Left renal pelvis (tissue), 4 donors: ENCODE measurements around the gene MAP7D1. TPM values are rescaled to one million over a fixed set of nuclear protein-coding genes. Genes with fewer than 3 reads are reported as not detected.
A peak's percentile ranks its signal among the peaks of the same experiment; 100 is the strongest.

Source experiments
- DNase-seq, 4 donors: peaks; one replicate each; pipeline ENCODE4 v3.0.0-alpha.2; 2013; ENCODE audit warnings: low read depth in 4 of 4, low spot score in 3 of 4
- polyA plus RNA-seq, 4 donors: library from polyadenylated mRNA; unstranded; fragments of 120-200 nt; gene quantifications; one replicate each; pipeline ENCODE4 v1.2.1, GENCODE V29; 2013; ENCODE audit not compliant: insufficient read length in 4 of 4

Gene MAP7D1
- polyA plus RNA-seq = 10 to 100 TPM; 57.1 to 83.7 (median 63.3) TPM

DNA sequence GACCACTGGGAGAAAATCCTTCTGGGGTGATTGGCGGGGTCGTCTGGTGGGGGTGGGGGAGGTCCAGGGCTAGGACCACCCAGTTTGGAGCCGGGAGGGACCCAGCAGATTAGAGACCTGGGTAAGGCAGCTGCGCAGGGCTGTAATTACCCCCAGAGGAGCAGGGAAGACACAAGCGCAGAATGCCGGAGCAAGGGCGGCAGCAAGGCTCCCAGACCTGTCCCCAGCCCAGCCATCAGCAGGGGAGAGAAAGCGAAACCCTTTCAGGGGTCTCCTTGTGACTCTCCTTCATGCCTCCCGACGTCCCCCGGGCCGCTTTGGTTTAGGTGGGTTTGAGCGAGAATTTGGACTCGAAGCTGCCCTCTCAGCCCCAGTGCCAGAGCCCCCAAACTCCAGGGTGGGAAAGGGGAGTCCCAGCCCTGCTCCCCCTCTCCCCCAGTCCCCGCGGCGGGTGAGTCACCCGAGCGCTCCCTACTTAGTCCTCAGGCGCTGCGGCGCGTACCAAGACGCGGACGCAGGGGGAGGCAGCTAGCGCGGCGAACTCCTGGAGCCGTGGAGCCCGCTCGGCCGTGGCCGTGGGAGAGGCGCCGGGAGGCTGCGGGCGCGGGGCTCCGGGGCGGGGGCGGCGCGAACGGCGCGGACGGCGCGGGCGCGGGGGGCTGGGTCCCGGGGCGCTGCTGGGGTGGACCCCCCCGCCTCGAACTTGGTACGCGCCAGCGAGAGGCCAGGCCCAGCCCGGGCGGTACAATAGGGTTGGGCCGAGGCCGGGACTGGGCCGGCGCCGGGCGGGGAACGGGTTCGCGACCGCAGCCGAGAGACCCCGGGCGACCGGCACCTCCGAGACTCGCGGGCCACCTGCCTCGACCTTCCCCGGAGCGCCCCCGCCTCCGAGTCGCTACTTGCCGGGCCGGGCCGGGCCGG lies at the start of gene MAP7D1:
TSS of gene MAP7D1 (plus strand) at position 753 of the 921 bp plus-strand sequence. CDS start 258 bp downstream, outside the sequence.
- DNase-seq = peak in 2 of 4 donors; percentile 60 to 62

DNA sequence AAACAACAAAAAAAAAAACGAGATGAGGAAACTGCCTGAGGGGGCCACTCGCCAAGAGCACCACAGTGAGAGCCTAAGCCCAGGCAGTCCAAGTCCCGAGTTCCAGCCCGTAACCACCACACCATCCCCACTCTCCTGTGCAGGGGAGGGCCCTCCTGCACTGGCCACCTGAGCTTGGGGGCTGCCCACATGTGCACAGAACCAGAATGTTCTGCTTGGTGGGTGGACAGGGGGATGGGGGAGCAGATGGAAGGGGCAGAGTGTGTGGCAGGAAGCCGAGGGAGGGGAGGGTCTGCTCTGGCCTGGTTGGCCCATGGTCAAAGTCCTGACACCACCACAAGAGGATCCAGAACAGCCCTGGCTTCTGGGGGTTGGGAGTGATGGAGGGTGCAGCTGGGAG lies 49.7 kb upstream of the MAP7D1 start:
- no peak for DNase-seq

GRCh38 chr1:36107394-36107793 lies 48.6 kb upstream of the MAP7D1 start:
- no peak for DNase-seq

DNA sequence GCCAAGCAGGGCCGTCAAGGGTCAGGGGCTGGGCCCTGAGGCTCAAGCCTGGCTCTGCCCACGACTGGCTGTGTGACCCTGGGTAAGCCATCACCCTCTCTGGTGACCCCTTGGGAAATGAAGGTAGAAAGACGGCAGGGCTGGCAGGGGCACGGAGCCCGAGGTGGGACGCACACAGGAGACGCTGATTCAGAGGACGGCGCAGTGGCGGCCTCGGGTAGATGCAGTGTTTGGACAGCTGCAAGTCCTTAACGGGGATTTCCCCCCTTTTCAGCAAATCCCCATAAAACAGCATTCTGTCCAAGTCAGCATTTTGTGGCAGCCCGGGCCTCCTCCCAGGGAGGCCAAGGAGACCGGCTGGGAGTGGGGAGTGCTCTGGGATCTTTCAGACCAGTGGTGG lies 47.6 kb upstream of the MAP7D1 start:
- no peak for DNase-seq

- no peak for DNase-seq
These were observed 46.8 kb upstream of the MAP7D1 start for GRCh38 chr1:36109041-36109679.

GRCh38 chr1:36111151-36111550 lies 44.8 kb upstream of the MAP7D1 start:
- DNase-seq = no peak

- DNase-seq = no peak
These were observed 43.1 kb upstream of the MAP7D1 start for GRCh38 chr1:36112823-36113222.

GRCh38 chr1:36114371-36114770 lies 41.6 kb upstream of the MAP7D1 start:
- no peak for DNase-seq

GRCh38 chr1:36115200-36115669 lies 40.7 kb upstream of the MAP7D1 start:
- DNase-seq = no peak

DNA sequence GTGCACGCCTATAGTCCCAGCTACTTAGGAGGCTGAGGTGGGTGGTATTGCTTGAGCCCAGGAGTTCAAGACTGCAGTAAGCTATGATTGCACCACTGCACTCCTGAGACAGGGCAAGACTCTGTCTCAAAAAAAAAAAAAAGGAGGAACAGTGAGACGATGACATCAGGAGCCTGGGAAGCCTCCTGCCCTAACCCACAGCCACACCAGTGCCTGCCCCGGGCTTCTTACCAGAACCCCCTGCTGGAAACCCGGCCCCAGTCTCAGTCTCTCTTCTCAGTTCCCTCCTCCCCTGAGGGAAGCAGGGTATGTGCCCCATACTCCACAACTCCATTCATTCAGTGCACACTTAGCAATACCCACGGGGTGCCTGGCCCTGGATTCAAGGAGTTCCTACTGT lies 40.0 kb upstream of the MAP7D1 start:
- DNase-seq = no peak

- no peak for DNase-seq
These were observed 39.1 kb upstream of the MAP7D1 start for GRCh38 chr1:36116901-36117300.

- DNase-seq = no peak
These were observed 37.3 kb upstream of the MAP7D1 start for GRCh38 chr1:36118447-36119204.

DNA sequence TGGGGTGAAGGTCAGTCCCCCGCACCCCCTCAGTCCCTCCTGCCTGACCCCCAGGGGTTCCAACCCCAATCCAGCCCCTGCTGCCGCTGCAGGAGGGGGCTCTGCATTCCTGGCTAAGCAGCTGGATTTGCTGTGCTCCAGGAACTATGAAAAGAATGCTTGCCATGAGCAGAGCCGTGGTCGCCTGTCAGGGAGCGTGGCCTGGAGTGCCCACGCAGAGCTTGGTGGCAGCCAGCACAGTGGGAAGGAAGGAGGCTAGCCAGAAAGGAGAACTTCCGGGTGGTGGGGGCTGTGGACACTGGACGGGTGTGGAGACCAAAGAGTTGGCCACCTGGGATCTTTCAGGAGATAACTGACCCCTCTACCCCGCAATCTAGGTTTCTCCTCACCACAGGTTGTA lies 36.5 kb upstream of the MAP7D1 start:
- DNase-seq = no peak

- no peak for DNase-seq
These were observed 33.6 kb upstream of the MAP7D1 start for GRCh38 chr1:36122062-36123030.

DNA sequence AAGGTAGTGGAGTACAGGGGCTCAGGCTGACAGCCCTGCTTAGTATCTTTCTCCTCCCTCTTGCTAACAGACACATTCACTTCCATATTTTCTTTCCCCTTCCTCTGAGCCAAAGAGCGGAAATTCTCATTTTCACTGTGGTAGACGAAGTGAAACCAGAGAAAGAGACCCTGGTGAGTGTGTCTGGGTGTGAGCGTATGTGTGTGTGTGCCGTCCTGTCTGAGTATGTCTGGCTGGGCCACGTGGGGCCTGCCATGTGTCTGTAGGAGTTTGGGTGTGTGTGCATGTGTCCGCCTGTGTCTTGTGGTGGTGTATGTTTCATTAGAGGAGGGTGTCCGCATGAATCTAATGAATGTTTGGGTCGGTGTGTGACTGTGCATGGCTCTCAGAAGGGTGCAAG lies 32.6 kb upstream of the MAP7D1 start:
- DNase-seq = no peak

- DNase-seq = no peak
These were observed 31.4 kb upstream of the MAP7D1 start for GRCh38 chr1:36124404-36125128.

DNA sequence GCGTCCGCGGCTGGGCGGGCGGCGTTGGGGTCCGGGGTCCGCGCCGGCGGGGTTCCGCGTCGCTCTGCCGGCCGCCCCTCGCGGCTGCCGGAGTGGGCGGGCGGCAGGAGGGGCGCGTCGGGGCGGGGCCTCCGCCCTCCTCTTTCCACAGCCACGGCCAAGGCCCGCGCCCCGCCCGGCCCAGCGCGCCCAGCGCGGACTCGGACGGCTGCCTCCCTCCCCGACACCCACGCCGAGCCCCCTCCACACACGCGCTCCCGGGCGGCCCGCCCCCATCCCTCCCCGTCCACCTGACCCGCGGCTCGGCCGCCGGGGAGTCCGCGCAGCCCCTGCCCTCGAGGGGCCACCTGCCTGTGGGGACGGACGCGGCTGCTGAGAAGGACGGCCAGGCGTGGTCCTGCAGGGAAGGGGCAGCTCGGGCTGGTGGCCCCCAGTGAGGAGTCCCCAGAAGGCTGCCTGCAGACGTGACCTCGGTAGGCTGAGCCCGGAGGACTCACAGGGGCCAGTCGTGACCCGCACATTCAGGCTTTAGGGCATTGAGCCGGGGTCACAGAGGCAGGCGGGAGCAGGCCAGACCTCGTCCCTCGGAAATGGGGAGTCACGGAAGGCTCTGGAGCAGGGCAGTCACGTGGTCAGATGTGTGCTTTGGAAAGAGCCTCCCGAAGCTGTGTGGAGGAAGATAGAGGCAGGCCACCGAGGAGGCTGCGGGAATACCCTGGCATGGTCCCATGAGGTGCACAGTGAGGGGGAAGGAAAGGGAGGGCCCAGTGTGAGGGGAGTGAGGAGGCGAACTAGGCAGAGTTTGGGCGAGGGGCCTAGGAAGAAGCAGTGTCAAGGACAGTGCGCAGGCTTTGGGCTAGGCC lies 30.6 kb upstream of the MAP7D1 start, which contains the start of gene COL8A2:
TSS of gene COL8A2 (minus strand) at position 94 of the 863 bp plus-strand sequence. CDS start 24,980 bp downstream, outside the sequence.
- no peak for DNase-seq
